GM12878 (cell line): Measurements from ENCODE around the gene POU2AF1. TPM values are rescaled to one million over a fixed set of nuclear protein-coding genes. Genes with fewer than 3 reads are reported as not detected.

Source experiments
- CEBPZ ChIP-seq: fragments of 150-350 bp; IDR thresholded peaks from 2 replicates; pipeline ENCODE4 v1.6.1; 2016; ENCODE audit warnings: low read depth, low read length
- NFXL1 ChIP-seq: fragments of 450-650 bp; IDR thresholded peaks from 2 replicates; pipeline ENCODE4 v1.6.1; 2017; ENCODE audit warnings: antibody characterized with exemption, mild to moderate bottlenecking, borderline replicate concordance
- PAX5 ChIP-seq: IDR thresholded peaks from 2 replicates; pipeline ENCODE4 v1.6.1; 2011; ENCODE audit warnings: low read depth, low read length, borderline replicate concordance
- REST ChIP-seq: IDR thresholded peaks from 2 replicates; pipeline ENCODE4 v1.6.1; 2012; ENCODE audit warnings: mild to moderate bottlenecking, low read depth, low read length
- SREBF2 ChIP-seq: IDR thresholded peaks from 2 replicates; pipeline ENCODE4 v1.6.1; 2012; ENCODE audit warnings: mild to moderate bottlenecking, low read length
- WRNIP1 ChIP-seq: IDR thresholded peaks from 2 replicates; pipeline ENCODE4 v1.6.1; 2011; ENCODE audit warnings: low read depth, low read length, improper control_type of control experiment, borderline replicate concordance
- polyA plus RNA-seq, 11 experiments: library from polyadenylated mRNA; depleted of rRNA in 4 of 11; unstranded in 6 of 11; stranded (reverse) in 5 of 11; fragments of >200 nt; fragmentation: Nextera tagmentation in 4 of 11; fragmentation: Illumina TruSeq in 1 of 11; extraction: Ambion mirVana in 4 of 11; extraction: Trizol in 1 of 11; gene quantifications; 1 replicate in 1 of 11; 2 replicates in 10 of 11; pipeline versions ENCODE4 v1.2.1 to v1.2.3, GENCODE V29; 2011 to 2016; ENCODE audit warnings: inconsistent platforms in 2 of 11, missing spikeins in 2 of 11, low read depth in 1 of 11
- total RNA-seq, 4 experiments: library from RNA; depleted of rRNA in 3 of 4; stranded (reverse); fragments of >200 nt in 3 of 4; fragmentation: Illumina TruSeq in 1 of 4; extraction: Trizol in 1 of 4; gene quantifications; 2 replicates each; pipeline versions ENCODE4 v1.2.1 to v1.2.3, GENCODE V29; 2013 to 2021

Gene POU2AF1
- total and polyA plus RNA-seq, 10 of the 15 experiments (the other 5 are each of a cell fraction or from before 2014, with no cell fraction given) = 13.1 to 169 (median 75.5) TPM

- TF ChIP-seq CEBPZ (no peak), NFXL1 (no peak), PAX5 (no peak), SREBF2 (no peak), REST (no peak), WRNIP1 (no peak)
Measured at GRCh38 chr11:111414267-111414931, 35.3 kb upstream of the POU2AF1 start (continued).
